HCT116 (cell line): ENCODE results near the gene KRTAP22-1. TPM values are rescaled to one million over a fixed set of nuclear protein-coding genes. Genes with fewer than 3 reads are reported as not detected.

Experiments used
- ATAC-seq: fragments of 200-7000 bp; cut with Tn5 transposase; 2 replicates; pipeline ENCODE4 v1.9.1; 2020; ENCODE audit warnings: mild to moderate bottlenecking, moderate library complexity
- BruUV-seq: library from RNA; stranded (reverse); fragments of 400-500 nt; replicated peaks from 2 replicates; lab custom pipeline; 2021; lab: Mats Ljungman, UMichigan
- CTCF ChIA-PET: fragments of 300-600 bp; sonication (Branson Sonifier 250); formaldehyde crosslinking; loops from one replicate; lab custom pipeline; 2021; ENCODE audit warnings: antibody characterized with exemption; lab: Charles Lee
- POLR2A ChIA-PET: fragments of 300-600, 350-600 bp; sonication (Branson Sonifier 250); formaldehyde crosslinking; loops from one replicate; lab custom pipeline; 2021; ENCODE audit warnings: antibody characterized with exemption; lab: Charles Lee
- RAD21 ChIA-PET, 2 experiments: fragments of 300-600 bp; sonication (Branson Sonifier 250); formaldehyde crosslinking; loops; one replicate each; lab custom pipeline; 2023; ENCODE audit warnings: low total read pairs in 2 of 2; ENCODE audit not compliant: uncharacterized antibody in 2 of 2, unreplicated experiment in 2 of 2, low non-redundant PET in 1 of 2; lab: Charles Lee
- DNase-seq: peaks from one replicate; pipeline ENCODE4 v3.0.0-alpha.2; 2010; ENCODE audit warnings: low read depth, low spot score
- H2AFZ ChIP-seq: fragments of 200-600 bp; shearing (Covaris generic), sonication (generic); 2 replicates; pipeline ENCODE4 v1.6.1; 2017; ENCODE audit warnings: low read depth, mixed run types, mixed read lengths, antibody characterized with exemption, low read length; ENCODE audit not compliant: poor library complexity, severe bottlenecking
- H3K27ac ChIP-seq: 2 replicates; pipeline ENCODE4 v1.5.1; 2012; ENCODE audit warnings: low read depth, low read length
- H3K27me3 ChIP-seq: fragments of 200-600 bp; sonication (generic); 2 replicates; pipeline ENCODE4 v1.6.1; 2016; ENCODE audit warnings: mixed run types, low read length, mixed read lengths; ENCODE audit not compliant: insufficient read depth
- H3K36me3 ChIP-seq, 2 experiments: fragments of 200-500 bp in 1 of 2; fragments of 200-600 bp in 1 of 2; sonication (Bioruptor generic) in 1 of 2; sonication (generic) in 1 of 2; 2 replicates each; pipeline versions ENCODE4 v1.5.1 to v1.6.1; 2014 to 2016; ENCODE audit warnings: low read length in 2 of 2, inconsistent platforms in 1 of 2, mixed read lengths in 1 of 2, mixed run types in 1 of 2; ENCODE audit not compliant: insufficient read depth in 2 of 2, control insufficient read depth in 1 of 2
- H3K4me1 ChIP-seq, 2 experiments: fragments of 200-600 bp in 1 of 2; sonication (generic) in 1 of 2; 2 replicates each; pipeline versions ENCODE4 v1.5.1 to v1.6.1; 2012 to 2017; ENCODE audit warnings: low read length in 2 of 2, inconsistent platforms in 1 of 2, mild to moderate bottlenecking in 1 of 2, mixed read lengths in 1 of 2, mixed run types in 1 of 2, moderate library complexity in 1 of 2; ENCODE audit not compliant: insufficient read depth in 2 of 2, control insufficient read depth in 1 of 2
- H3K4me2 ChIP-seq: fragments of 200-600 bp; sonication (generic); 2 replicates; pipeline ENCODE4 v1.6.1; 2017; ENCODE audit warnings: mixed run types, low read length, mixed read lengths
- H3K4me3 ChIP-seq, 2 experiments: fragments of 200-600 bp in 1 of 2; sonication (generic) in 1 of 2; replicated peaks in 1 of 2; 2 replicates each; pipeline ENCODE4 v1.5.1; 2011 to 2016; ENCODE audit warnings: low read length in 2 of 2, control low read depth in 1 of 2, low read depth in 1 of 2, mild to moderate bottlenecking in 1 of 2, mixed read lengths in 1 of 2, mixed run types in 1 of 2
- H3K79me2 ChIP-seq: fragments of 200-600 bp; sonication (generic); 2 replicates; pipeline ENCODE4 v1.6.1; 2017; ENCODE audit warnings: mild to moderate bottlenecking, mixed run types, low read length, moderate library complexity, mixed read lengths; ENCODE audit not compliant: insufficient read depth
- H3K9ac ChIP-seq: fragments of 200-600 bp; sonication (generic); 2 replicates; pipeline ENCODE4 v1.6.1; 2016; ENCODE audit warnings: low read length, mixed read lengths
- H3K9me2 ChIP-seq: fragments of 200-600 bp; sonication (generic), shearing (Covaris generic); 2 replicates; pipeline ENCODE4 v1.6.1; 2017; ENCODE audit warnings: mixed run types, mild to moderate bottlenecking, moderate library complexity; ENCODE audit not compliant: insufficient read depth
- H3K9me3 ChIP-seq, 2 experiments: fragments of 200-500 bp in 1 of 2; fragments of 200-600 bp in 1 of 2; sonication (Bioruptor generic) in 1 of 2; sonication (generic) in 1 of 2; 2 replicates each; pipeline ENCODE4 v1.6.1; 2014 to 2017; ENCODE audit warnings: low read length in 2 of 2, mixed read lengths in 2 of 2, inconsistent platforms in 1 of 2, low read depth in 1 of 2, mild to moderate bottlenecking in 1 of 2, mixed run types in 1 of 2, moderate library complexity in 1 of 2; ENCODE audit not compliant: control insufficient read depth in 1 of 2, insufficient read depth in 1 of 2
- H4K20me1 ChIP-seq: fragments of 200-600 bp; sonication (generic), shearing (Covaris generic); 2 replicates; pipeline ENCODE4 v1.6.1; 2017; ENCODE audit warnings: mixed run types, mild to moderate bottlenecking, moderate library complexity; ENCODE audit not compliant: insufficient read depth
- CBX3 ChIP-seq: IDR thresholded peaks from 2 replicates; pipeline ENCODE4 v1.6.1; 2012; ENCODE audit warnings: low read depth
- CEBPB ChIP-seq: IDR thresholded peaks from 2 replicates; pipeline ENCODE4 v1.6.1; 2012; ENCODE audit warnings: low read depth
- EGR1 ChIP-seq: IDR thresholded peaks from 2 replicates; pipeline ENCODE4 v1.6.1; 2012; ENCODE audit warnings: low read depth
- FOSL1 ChIP-seq: IDR thresholded peaks from 2 replicates; pipeline ENCODE4 v1.6.1; 2012; ENCODE audit warnings: low read depth
- JUND ChIP-seq: IDR thresholded peaks from 2 replicates; pipeline ENCODE4 v1.6.1; 2012
- POLR2A ChIP-seq: IDR thresholded peaks from 2 replicates; pipeline ENCODE4 v1.7.0; 2011; ENCODE audit warnings: borderline replicate concordance; ENCODE audit not compliant: insufficient read depth, insufficient read length; ENCODE audit errors: extremely low read depth
- SIN3A ChIP-seq: IDR thresholded peaks from 2 replicates; pipeline ENCODE4 v1.6.1; 2012; ENCODE audit warnings: low read depth
- SRF ChIP-seq: IDR thresholded peaks from 2 replicates; pipeline ENCODE4 v1.6.1; 2012; ENCODE audit warnings: low read depth
- TCF7L2 ChIP-seq: IDR thresholded peaks from 2 replicates; pipeline ENCODE4 v1.7.0; 2011; ENCODE audit warnings: borderline replicate concordance, inconsistent platforms; ENCODE audit not compliant: insufficient read depth, insufficient read length; ENCODE audit errors: extremely low read depth
- YY1 ChIP-seq: IDR thresholded peaks from 2 replicates; pipeline ENCODE4 v1.6.1; 2011; ENCODE audit warnings: low read length, low read depth, moderate library complexity, mild to moderate bottlenecking; ENCODE audit not compliant: insufficient replicate concordance; ENCODE audit errors: extremely low read depth
- ZFX ChIP-seq: fragments of 450-650 bp; IDR thresholded peaks from 2 replicates; pipeline ENCODE4 v1.6.1; 2017
- ZNF274 ChIP-seq: fragments of 200-500 bp; sonication (Bioruptor generic); IDR thresholded peaks from 2 replicates; pipeline ENCODE4 v1.6.1; 2014; ENCODE audit warnings: mild to moderate bottlenecking, low read depth, low read length, inconsistent platforms
- intact Hi-C: fragments of 100-400 bp; cut with micrococcal nuclease; formaldehyde crosslinking; loops from 2 replicates; pipeline ENCODE4 v1.10.0; 2022
- total RNA-seq: library from RNA; stranded (reverse); gene quantifications from one replicate; pipeline ENCODE4 v1.2.1, GENCODE V29; 2021; ENCODE audit not compliant: unreplicated experiment
- TF ChIP-seq, protein P1 (sequence below): IDR thresholded peaks from 2 replicates; pipeline ENCODE4 v1.6.1; 2011; ENCODE audit warnings: mild to moderate bottlenecking, low read length, moderate library complexity; ENCODE audit not compliant: insufficient replicate concordance; ENCODE audit errors: extremely low read depth
- TF ChIP-seq, protein P2 (sequence below): IDR thresholded peaks from 2 replicates; pipeline ENCODE4 v1.6.1; 2012; ENCODE audit warnings: low read depth

Gene KRTAP22-1
- total RNA-seq, 1 experiment from 2014 or later = not detected

DNA sequence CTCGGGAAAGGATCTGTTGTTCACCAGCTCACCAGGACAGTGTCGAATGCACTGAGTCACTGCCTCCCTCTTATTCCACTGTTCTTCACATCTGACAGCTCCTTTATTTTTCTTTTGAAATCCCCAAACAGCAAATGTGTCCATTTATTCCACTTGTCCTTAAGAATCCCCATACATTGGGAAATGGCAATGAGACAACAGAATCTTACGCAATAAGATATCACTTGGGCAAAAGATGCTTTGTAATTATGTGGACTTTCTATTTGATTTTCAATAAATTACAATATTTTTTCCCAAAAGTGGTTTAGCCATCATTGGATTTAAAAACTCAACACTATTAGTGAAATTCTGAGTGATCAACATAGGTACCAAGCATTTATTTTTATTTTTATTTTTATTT is 37.8 kb downstream of the KRTAP22-1 start (continued):
- TF ChIP-seq ZNF274 = no peak
- TF ChIP-seq SIN3A = no peak
- TF ChIP-seq, all 23 proteins: peak for 0

DNA sequence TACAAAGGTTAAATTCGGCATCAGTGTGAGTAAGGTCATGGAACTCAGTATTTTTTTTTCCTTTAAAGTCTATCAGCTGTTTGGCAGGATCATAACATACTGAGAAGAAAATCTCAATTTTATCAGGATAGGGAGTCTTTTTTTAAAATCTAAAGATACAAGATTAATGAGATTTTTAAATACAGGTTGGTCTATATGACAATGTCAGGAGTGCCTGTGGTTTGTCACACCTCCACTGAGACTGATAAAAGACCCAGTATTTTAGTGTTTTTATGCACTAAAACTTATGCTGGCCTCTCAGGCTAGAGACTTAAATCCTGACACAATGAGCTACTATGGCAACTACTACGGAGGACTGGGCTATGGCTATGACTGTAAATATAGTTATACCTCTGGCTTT is 41.7 kb downstream of the KRTAP22-1 start, which contains the start of gene KRTAP20-3:
TSS of gene KRTAP20-3 (plus strand) at position 301 of the 400 bp plus-strand sequence.
- Histone ChIP-seq H3K4me2 (no peak within 1 kb of the TSS), H2AFZ (no peak within 1 kb of the TSS), H3K4me3 (no peak within 1 kb of the TSS), H3K27ac (no peak within 1 kb of the TSS), H3K79me2 (no peaks in the 10 kb centered on the region), H3K9me3 (peaks cover 12 to 16% of the 10 kb centered on the region in 2 experiments; a peak in 2 of 4 replicates), H3K4me1 (no peaks in the 10 kb centered on the region), H4K20me1 (no peaks in the 10 kb centered on the region), H3K36me3 (no peaks in the 10 kb centered on the region), H3K9ac (no peak within 1 kb of the TSS), H3K9me2 (no peaks in the 10 kb centered on the region), H3K27me3 (no peaks in the 10 kb centered on the region)
- DNase-seq (no peak), ATAC-seq (no peak)
- ChIA-PET RAD21 (no interaction called here), CTCF (no interaction called here), POLR2A (no interaction called here)
- intact Hi-C loops = no loop called here
- TF ChIP-seq SRF (no peak), EGR1 (no peak), JUND (no peak), TCF7L2 (no peak), CBX3 (no peak), ZFX (no peak), YY1 (no peak)
- no TSS peak for BruUV-seq

DNA sequence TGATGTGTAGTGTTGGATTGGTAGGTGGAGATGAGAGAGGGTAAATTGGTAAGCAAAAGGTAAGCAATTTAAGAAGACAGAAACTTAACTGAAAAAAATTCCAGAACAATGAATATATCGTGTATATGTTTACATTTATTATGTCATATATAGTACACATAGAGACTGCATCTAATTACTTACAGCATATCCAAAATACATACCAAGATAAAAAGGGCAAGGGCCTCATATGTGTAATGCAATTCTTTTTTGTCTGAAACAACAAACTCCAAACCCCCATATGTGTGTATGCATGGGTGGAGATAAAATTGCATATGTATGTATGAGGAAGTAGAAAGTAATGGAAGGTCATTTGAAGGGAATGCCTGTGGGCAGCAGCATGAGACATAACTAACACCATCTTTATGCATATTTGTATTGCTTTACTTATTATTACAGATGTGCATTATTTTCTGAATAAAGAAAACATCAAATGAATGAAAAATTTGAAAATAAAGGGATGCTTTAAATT is 46.1 kb downstream of the KRTAP22-1 start:
- H3K9ac ChIP-seq = no peak overlapping the region
- no peak overlapping the region for H3K4me3 ChIP-seq
- no peaks in the 10 kb centered on the region for H4K20me1 ChIP-seq
- ATAC-seq (no peak), DNase-seq (no peak)
- intact Hi-C loops = no loop called here
- H3K27me3 ChIP-seq = no peaks in the 10 kb centered on the region
- POLR2A ChIA-PET = no interaction called here
- H3K36me3 ChIP-seq = no peaks in the 10 kb centered on the region
- no peak overlapping the region for H3K4me2 ChIP-seq
- H2AFZ ChIP-seq = no peak overlapping the region
- no peaks in the 10 kb centered on the region for H3K79me2 ChIP-seq
- RAD21 ChIA-PET = no interaction called here
- CTCF ChIA-PET = no interaction called here
- no TSS peak for BruUV-seq
- H3K27ac ChIP-seq = no peak overlapping the region
- H3K9me3 ChIP-seq = peaks cover 9 to 18% of the 10 kb centered on the region in 2 experiments; a peak in 2 of 4 replicates
- no peaks in the 10 kb centered on the region for H3K4me1 ChIP-seq
- H3K9me2 ChIP-seq = no peaks in the 10 kb centered on the region
- TF ChIP-seq, protein P1, sequence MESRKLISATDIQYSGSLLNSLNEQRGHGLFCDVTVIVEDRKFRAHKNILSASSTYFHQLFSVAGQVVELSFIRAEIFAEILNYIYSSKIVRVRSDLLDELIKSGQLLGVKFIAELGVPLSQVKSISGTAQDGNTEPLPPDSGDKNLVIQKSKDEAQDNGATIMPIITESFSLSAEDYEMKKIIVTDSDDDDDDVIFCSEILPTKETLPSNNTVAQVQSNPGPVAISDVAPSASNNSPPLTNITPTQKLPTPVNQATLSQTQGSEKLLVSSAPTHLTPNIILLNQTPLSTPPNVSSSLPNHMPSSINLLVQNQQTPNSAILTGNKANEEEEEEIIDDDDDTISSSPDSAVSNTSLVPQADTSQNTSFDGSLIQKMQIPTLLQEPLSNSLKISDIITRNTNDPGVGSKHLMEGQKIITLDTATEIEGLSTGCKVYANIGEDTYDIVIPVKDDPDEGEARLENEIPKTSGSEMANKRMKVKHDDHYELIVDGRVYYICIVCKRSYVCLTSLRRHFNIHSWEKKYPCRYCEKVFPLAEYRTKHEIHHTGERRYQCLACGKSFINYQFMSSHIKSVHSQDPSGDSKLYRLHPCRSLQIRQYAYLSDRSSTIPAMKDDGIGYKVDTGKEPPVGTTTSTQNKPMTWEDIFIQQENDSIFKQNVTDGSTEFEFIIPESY = no peak
- no peak for TF ChIP-seq SIN3A
- TF ChIP-seq YY1 = no peak
- TF ChIP-seq POLR2A = no peak
- TF ChIP-seq ZFX = no peak
- TF ChIP-seq CEBPB = no peak
- TF ChIP-seq, protein P2, sequence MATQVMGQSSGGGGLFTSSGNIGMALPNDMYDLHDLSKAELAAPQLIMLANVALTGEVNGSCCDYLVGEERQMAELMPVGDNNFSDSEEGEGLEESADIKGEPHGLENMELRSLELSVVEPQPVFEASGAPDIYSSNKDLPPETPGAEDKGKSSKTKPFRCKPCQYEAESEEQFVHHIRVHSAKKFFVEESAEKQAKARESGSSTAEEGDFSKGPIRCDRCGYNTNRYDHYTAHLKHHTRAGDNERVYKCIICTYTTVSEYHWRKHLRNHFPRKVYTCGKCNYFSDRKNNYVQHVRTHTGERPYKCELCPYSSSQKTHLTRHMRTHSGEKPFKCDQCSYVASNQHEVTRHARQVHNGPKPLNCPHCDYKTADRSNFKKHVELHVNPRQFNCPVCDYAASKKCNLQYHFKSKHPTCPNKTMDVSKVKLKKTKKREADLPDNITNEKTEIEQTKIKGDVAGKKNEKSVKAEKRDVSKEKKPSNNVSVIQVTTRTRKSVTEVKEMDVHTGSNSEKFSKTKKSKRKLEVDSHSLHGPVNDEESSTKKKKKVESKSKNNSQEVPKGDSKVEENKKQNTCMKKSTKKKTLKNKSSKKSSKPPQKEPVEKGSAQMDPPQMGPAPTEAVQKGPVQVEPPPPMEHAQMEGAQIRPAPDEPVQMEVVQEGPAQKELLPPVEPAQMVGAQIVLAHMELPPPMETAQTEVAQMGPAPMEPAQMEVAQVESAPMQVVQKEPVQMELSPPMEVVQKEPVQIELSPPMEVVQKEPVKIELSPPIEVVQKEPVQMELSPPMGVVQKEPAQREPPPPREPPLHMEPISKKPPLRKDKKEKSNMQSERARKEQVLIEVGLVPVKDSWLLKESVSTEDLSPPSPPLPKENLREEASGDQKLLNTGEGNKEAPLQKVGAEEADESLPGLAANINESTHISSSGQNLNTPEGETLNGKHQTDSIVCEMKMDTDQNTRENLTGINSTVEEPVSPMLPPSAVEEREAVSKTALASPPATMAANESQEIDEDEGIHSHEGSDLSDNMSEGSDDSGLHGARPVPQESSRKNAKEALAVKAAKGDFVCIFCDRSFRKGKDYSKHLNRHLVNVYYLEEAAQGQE = no peak
- no peak for TF ChIP-seq FOSL1
